HG02970 (cell line): ENCODE data around the gene CAGE1.
"Not testable (repeated sequence)": the region's sequence is repeated elsewhere in the genome, so short reads cannot be mapped to it uniquely, and the experiment has no call there.

Source experiments
- ATAC-seq: cut with Tn5 transposase; IDR thresholded peaks from one replicate; pipeline ENCODE4 v1.9.1; 2021; ENCODE audit warnings: mild to moderate bottlenecking, moderate library complexity, moderate number of reproducible peaks; ENCODE audit not compliant: unreplicated experiment, low FRiP score

CAGE1 gene

DNA sequence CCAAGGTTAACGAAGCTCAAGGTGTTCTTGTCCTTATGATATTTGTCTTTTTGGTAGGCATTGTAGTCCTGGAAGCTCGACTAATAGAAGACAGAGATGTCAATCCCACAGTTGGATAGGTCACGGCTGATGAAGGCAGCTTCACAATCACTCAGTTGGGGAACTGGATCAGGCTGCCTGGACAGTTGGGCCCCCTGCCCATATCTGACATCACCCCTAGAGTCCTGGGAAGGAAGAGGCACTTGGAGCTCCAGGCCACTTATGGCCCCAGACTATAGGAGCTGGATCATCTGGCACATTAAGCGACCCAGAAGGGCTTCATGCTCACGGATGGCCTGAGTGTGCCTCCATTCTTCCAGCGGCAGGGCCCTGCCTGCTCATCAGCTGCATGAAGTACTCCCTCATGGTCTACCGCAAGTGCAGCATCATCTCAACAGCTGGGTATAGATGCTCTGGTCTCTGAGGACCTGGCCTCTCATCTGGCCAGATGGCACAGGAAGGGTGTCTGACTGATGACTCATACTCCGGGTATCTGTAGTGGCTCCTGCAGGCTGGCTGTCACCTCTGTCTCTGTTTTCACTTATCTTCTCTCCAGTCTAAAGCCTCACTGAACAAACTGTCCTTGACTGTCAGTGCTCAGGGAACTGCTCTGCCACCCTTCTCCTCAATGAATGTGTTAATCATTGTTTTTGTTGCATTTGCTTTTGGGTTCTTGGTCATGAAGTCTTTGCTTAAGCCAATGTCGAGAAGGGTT, 47.4 kb downstream of the CAGE1 start:
- no peak for ATAC-seq

DNA sequence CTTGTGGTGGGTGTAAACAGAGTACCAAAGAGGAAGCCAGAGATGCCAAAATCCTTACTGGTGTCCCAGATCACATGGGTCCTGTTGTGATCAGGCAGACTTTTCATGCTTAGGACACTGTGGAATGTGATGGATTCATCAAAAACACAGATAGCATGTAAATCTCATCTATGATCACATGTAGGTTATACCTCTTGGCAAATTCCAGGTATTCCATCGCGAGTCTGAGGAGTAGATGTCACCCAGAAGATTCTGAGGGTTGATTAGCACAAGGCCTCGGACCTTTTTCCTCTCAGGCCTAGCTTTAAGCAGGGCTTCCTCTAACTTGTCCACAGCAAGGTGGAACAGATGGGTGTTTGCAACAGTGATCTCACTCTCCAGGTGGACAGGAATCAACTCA, 48.3 kb downstream of the CAGE1 start:
- no peak for ATAC-seq

DNA sequence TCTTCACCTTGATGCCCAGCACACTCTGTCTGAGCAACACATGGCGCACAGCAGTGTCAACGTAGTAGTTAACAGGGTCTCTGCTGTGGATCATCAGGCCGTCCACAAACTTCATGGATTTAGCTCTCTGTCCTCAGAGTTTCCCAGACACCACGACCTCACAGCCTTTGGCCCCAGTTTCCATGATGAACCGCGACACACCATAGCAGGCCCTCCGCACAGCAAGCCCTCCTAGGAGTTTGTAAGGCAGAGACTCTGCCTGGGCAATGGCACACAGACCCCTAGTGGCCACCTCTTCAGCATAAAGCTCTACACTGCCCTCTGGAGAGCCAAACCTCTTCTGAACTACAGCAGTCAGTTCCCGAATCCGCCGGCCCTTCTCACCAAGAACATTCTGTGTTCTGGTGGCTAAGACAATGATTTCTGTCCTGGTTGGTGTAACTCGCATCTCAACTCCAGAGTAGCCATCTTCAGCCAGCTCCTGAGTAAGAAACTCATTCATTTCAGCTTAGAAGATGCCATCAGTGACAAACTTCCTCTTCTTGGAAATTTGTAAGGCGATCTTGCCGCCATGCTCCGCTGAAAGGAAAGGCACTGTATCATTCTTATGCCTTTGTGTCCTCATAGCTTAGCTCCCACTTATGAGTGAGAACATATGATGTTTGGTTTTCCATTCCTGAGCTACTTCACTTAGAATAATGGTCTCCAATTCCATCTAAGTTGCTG, 50.4 kb downstream of the CAGE1 start:
- ATAC-seq = not testable (repeated sequence)

DNA sequence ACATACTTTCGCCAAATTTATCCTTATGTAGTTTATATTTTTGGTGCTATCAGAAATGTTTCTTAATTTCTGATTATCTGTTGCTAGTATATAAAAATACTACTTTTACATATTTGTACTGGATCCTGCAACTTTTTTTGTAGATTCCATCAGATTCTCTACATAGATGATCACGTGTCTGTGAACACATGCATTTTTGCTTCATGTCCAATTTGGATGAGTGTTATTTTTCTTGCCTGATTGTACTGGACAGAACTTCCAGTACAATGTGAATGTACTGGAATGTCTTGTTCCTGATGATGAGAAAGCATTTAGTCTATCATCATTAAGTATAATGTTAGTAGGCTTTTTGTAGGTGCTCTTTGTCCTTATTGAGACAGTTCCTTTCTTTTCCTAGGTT, 51.5 kb downstream of the CAGE1 start:
- no peak for ATAC-seq

DNA sequence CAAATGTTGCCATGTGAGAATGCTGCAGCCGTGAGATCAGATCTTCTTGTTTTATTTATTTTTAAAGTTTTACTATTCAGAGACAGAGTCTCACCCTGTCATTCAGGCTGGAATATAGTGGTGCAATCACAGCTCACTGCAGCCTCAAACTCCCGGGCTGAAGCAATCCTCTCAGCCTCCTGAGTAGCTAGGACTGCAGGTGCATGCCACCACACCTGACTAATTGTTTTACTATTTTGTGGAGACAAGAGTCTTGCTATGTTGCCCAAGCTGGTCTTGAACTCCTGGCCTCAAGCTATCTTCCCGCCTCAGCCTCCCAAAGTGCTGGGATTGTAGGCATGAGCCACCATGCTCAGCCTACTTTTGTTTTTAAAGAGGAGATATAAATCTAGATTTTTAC, 54.0 kb downstream of the CAGE1 start:
- ATAC-seq = no peak

DNA sequence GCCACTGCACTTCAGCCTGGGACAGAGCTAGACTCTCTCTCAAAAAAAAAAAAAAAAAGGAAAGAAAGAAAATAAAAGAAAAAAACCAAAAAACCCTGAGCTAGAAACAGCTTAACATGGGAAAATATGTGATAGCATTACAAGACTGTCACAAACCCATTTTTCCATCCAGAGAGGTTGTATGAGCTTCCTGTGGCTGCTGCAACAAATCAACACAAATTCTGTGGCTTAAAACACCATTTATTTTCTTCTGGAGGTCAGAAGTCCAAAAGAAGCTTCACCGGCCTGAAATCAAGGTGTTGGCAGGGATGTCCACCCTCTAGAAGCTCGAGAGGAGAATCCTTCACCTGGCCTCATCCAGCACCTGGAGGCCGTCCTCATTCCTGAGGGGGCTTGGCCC, 54.9 kb downstream of the CAGE1 start:
- no peak for ATAC-seq

DNA sequence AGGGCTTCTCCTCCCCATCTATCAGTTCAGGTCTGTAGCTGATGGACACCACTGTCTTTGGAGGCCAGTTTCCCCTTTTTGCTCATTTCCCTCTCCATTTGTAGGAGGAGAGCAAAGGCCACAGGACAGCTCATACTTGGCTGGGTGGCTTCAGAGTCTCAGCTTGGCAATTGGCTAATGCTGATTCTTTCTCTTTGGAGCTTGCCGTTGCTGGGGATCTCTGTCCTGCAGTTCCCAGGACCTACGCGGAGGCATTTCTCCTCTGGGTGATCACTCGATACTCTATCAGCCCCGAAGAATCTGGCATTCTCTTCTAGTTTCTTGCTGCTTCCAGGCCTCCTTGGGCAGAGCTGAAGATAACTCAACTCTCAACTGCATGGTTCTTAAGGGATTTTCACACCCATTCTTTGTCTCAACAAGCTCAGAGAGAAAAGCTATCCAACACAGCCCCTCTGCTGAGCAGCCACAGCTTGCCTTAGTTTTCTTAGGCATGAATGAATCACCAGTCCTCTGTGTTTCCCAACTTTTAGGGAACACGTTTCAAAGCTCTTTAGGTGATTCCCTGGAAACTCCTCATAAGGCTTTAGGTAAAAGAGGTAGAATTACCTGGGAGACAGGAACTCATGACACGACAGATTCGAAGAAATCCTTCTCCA, 57.3 kb downstream of the CAGE1 start:
- no peak for ATAC-seq

DNA sequence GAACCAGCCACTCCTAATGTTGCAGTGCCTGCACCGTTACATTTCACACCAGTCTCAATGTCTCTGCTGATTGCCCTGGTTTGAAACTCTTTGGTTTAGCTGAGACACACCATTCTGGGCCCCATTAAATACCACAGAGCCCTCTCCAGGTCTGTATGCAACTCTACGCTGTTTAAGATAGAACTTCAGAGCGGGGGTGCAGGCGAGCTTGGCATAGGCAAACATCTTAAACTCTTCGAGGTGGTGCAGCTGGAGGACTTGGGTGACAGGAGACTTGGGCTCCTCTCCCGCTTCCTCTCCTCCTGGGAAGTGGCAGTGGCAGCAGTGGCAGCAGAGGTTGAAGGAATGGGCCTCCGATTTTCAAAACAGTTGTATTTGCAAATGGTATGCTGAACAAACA, 58.1 kb downstream of the CAGE1 start:
- no peak for ATAC-seq

DNA sequence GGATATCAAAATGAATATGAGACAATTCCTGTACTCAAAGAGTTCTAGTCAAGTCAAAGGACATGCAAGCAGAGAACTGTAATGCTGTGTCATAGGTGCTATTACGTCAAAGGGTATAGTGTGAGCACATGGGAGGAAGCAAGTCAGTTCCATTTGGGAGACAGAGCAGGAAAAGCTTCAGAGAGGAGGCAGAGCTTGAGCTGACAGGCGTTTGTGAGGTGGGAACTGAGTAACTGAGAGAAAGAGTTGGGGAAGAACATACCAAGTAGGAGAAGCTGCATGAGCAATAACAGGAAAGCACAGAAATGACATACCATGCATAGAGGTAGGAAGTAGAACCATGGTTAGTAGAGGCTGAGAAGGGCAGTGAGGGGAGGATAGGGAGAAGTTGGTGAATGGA, 61.3 kb downstream of the CAGE1 start:
- no peak for ATAC-seq

DNA sequence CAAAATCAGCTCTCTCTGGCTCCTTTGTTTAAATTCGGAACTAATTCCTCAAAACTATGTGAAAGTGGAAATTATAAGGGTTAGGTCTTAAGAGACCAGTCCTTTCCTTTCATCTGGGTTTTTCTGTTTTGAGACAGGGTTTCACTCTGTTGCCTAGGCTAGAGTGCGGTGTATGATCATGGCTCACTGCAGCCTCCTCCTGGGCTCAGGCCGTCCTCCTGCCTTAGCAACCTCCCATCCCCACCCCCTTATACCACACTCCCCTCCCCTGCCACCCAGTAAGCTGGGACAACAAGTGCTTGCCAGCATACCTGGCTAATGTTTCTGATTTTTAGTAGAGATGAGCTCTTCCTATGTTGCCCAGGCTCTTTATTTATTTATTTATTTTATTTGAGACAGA, 63.8 kb downstream of the CAGE1 start:
- no peak for ATAC-seq

DNA sequence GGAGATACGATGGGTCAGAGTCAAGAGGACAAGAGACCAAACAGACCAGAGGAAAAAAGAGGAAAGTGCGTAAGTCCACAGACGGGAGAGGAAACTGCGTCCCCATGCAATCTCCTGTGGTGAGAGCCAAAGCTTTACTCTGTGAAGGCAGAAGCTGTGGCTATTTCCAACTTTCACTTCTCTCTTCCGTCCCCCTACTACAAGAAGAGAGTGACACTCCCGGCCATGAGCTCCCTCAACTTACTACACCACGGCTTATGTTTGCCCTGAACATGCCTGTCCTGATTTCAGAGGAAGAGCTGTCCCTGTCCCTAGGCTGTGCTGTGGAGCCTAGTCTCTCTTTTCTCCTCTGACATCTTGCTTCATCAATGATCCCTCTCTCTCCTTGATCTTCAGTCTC, 65.0 kb downstream of the CAGE1 start:
- ATAC-seq = no peak

DNA sequence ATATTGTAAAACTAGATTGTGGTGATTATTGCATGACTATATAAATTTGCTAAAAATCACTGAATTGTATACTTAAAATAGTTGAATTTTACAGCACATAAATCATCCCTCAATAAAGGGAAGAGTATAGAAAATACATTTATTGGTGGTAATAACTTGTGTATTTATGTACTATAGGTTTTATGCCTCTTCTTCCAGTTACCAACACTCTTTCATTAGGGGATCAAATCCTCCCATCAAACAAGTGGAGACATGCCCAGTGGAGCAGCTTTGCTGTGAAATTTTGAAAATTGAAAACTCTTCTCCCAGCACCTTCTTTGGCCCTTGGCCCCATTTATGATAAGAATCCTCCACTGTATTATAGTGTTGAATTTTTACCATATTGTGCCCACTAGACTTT, 66.5 kb downstream of the CAGE1 start:
- ATAC-seq = no peak

DNA sequence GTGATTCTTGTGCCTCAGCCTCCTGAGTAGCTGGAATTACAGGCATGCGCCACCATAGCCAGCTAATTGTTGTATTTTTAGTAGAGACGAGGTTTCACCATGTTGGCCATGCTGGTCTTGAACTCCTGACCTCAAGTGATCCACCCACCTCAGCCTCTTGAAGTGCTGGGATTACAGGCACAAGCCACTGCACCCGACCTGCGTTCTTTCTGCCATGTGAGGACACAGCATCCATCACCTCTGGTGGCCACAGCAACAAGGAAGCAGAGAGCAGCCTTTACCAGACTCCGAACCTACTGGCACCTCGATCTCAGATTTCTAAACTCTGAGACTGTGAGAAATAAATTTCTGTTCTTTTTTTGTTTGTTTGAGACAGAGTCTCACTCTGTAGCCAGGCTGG, 67.7 kb downstream of the CAGE1 start:
- not testable (repeated sequence) for ATAC-seq

DNA sequence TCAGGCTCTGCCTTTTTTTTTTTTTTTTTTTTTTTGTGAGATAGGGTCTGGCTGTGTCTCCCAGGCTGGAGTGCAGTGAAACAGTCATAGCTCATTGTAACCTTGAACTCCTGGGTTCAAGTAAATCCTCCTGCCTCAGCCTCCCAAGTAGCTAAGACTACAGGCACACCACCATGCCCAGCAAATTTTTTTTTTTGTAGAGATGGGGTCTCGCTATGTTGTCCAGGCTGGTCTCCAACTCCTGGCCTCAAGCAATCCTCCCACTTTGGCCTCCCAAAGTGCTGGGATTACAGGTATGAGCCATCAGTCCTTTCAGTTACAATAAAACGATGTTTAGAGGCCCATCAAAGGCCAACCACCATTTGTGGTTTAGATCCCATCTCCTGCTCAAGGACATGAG, 70.1 kb downstream of the CAGE1 start:
- not testable (repeated sequence) for ATAC-seq

DNA sequence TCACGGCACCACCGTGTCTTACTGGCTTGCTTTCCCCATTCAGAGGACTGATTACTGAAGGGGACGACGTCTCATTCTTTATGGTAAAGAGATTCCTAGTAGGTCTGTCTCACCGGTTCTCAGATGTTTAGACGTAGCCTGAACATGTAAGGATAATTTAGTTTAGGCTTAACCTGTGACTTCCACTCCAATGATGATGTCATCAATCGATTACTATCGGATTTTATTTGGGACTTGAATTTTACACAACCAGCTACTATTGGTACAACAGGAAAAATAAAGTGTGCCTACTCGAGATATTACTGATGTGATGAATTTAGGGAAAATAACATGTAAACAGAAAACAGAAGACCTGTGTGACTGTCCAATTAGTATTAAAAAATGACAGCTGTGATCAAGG, 72.0 kb downstream of the CAGE1 start:
- no peak for ATAC-seq

DNA sequence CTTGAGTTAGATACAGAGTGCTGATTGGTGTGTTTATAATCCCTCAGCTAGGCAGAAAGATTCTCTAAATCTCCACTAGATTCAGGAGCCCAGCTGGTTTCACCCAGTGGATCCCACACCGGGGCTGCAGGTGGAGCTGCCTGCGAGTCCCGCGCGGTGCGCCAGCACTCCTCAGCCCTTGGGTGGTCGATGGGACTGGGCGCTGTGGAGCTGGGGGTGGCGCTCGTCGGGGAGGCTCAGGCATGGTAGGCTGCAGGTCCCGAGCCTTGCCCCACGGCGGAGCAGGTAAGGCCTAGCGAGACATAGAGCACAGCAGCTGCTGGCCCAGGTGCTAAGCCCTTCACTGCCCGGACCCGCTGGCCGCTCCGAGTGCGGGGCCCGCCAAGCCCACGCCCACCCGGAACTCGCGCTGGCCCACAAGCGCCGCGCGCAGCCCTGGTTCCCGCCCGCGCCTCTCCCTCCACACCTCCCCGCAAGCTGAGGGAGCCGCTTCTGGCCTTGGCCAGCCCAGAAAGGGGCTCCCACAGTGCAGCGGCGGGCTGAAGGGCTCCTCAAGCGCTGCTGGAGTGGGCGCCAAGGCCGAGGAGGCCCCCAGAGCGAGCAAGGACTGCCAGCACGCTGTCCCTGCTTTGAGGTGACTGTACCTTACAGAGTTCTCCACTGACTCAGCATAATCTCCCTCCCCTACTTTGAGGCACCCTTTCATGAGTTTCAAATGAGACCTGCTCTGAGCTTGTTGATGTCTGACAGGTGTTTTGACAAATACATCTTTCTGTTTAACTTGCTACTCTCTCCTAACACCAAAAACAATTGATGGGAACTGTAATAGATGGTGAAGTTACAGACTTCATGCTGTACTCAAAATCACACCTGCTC, 72.6 kb downstream of the CAGE1 start:
- no peak for ATAC-seq

DNA sequence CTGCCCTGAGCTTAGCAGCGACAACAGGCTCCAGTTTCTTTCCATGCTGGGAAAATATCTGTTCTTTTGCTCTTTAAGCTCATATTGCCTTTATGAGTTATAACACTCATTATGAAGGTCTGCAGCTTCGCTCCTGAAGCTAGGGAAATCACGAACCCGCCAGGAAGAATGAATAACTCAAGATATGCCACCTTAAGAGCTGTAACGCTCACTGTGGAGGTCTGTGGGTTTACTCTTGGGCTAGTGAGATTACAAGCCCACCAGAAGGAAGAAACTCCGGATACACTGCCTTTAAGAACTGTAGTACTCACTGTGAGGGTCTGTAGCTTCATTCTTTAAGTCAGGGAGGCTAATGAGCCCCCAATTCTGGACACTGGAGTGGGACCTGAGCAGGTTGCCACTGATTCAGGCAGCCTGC, 73.6 kb downstream of the CAGE1 start:
- no peak for ATAC-seq

DNA sequence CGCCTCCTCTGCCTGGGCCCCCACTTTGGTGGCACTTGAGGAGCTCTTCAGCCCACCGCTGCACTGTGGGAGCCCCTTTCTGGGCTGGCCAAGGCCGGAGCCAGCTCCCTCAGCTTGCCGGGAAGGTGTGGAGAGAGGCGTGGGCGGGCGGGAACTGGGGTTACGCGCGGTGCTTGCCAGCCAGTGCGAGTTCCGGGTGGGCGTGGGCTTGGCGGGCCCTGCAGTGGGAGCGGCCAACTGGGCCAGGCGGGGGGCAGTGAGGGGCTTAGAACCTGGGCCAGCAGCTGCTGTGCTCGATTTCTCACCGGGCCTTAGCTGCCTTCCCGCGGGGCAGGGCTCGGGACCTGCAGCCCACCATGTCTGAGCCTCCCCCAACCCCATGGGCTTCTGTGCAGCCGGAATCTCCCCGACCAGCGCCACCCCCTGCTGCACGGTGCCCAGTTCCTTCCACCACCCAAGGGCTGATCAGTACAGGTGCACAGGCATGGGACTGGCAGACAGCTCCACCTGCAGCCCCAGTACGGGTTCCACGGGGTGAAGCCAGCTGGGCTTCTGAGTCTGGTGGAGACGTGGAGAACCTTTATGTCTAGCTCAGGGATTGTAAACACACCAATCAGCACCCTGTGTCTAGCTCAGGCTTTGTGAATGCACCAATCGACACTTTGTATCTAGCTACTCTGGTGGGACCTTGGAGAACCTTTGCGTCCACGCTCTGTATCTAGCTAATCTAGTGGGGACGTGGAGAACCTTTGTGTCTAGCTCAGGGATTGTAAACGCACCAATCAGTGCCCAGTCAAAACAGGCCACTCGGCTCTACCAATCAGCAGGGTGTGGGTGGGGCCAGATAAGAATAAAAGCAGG, 74.2 kb downstream of the CAGE1 start:
- not testable (repeated sequence) for ATAC-seq

DNA sequence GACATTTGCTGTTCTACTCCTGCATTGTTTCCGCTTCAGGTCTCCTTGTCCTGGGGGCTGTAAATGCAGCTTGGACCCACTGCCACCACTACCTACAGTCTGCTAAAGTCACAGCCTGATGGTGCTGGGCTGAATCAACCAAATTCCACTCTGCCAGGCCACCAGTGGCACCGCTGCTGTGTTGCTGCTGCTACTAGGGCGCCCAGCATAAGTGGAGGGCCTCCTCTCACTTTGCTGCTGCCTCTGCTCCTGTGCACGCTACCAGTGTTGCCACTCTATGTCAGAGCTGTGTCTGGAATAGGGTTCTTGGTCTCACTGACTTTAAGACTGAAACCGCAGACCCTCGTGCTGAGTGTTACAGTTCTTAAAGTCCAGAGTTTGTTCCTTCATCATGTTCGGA, 75.1 kb downstream of the CAGE1 start:
- ATAC-seq = no peak
